ENCODE measurements around the gene LPCAT2.
A peak's percentile ranks its signal among the peaks of the same experiment; 100 is the strongest.

Gene LPCAT2, protein sequence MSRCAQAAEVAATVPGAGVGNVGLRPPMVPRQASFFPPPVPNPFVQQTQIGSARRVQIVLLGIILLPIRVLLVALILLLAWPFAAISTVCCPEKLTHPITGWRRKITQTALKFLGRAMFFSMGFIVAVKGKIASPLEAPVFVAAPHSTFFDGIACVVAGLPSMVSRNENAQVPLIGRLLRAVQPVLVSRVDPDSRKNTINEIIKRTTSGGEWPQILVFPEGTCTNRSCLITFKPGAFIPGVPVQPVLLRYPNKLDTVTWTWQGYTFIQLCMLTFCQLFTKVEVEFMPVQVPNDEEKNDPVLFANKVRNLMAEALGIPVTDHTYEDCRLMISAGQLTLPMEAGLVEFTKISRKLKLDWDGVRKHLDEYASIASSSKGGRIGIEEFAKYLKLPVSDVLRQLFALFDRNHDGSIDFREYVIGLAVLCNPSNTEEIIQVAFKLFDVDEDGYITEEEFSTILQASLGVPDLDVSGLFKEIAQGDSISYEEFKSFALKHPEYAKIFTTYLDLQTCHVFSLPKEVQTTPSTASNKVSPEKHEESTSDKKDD

GRCh38 chr16:55508941-55509931 is at the start of gene LPCAT2:
LPCAT2 (plus strand) TSS chr16:55509072; CDS start chr16:55509182, 110 bp downstream.
- DNase-seq: no peak

DNA sequence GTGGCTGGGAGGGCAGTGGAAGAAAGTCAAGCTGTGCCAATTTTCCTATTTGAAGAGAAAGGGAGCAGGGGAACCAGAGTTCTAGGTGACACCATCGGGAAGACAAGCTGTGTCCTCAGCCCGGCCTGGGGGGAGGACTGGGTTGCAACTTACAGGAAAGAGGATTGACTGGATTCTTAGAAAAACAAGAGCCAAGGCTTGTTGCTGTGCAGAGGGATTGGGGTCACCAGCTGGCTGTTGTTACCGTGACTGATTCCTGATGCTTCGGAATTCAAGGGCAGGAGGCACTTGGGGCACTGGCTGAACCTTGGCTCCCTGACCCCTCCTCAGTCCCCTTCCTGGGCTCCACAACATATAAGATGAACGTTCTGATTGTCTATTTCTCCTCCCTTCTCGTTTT is 46.6 kb upstream of the LPCAT2 start:
- no peak for DNase-seq

GRCh38 chr16:55464375-55464774 is 44.5 kb upstream of the LPCAT2 start:
- DNase-seq: no peak

DNA sequence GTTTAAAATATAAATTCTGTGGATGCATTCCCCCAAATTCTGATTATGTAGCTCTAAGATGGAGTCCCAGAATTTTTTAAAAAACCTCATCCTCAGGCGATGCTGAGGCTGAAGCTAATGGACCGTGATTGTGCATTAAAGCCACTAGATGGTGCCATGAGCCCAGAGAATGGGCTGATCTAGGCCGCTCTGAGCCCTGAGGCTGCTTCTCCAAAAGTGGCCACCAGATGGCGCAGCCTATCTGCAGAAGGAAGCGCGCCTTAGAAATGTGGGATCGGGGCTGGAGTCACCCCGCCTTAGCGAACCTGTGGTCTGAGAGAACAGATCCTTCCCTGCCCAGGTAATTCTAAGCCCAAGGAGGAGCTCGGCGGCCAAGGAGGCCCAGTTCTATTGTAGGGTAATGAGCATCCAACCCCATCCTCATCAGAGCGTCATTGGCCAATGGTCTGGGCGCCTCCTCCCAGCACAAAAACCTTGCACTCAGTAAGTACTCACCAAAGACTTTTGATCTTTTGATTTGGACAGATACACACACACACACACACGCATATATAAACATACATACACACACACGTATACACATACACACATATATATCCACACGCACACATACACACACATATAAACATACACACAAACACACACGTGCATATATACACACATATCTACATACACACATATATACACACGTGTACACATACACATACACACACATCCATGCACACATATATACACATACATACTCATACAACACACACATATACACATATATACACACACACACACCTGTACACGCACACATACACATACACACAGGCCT is 43.6 kb upstream of the LPCAT2 start:
- peak; percentile 84 for DNase-seq

DNA sequence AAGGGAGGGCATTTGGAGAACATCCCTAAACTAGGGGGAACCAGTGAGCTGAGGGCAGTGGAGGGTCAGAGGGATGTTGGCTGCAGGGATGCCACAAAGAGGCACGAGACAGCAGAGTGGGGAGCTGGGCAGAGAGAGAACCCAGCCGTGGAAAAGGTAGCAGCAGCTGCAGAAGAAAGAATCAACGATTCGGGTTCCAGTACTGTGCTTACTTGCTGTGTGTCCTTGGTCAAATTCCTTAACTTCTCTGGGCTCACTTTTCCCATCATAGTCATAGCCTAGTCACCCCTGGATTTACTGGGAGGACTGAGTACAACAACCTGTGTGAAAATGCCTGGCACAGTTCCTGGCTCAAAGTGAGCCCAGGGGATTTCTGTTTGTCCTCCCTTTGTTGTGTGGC is 42.7 kb upstream of the LPCAT2 start:
- DNase-seq: no peak

DNA sequence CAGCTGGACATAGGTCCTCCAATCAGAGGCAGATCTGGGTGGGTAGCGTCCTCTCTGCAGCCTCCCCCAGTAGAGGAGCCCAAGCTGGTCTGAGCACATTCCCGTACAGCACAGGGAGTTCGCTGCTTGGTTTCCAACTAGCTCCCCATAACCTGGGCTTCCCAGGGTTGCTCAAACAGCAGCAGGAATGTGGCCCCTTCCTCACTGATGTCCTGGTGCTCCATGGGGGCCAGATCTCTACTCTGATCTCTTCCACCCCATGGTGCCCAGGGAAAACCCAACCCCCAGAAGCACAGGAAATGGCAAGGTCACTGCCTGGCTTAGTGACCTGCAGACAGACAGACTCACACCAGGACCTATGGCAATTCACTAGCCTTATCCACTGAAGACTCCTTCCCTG is 41.0 kb upstream of the LPCAT2 start:
- DNase-seq: no peak

DNA sequence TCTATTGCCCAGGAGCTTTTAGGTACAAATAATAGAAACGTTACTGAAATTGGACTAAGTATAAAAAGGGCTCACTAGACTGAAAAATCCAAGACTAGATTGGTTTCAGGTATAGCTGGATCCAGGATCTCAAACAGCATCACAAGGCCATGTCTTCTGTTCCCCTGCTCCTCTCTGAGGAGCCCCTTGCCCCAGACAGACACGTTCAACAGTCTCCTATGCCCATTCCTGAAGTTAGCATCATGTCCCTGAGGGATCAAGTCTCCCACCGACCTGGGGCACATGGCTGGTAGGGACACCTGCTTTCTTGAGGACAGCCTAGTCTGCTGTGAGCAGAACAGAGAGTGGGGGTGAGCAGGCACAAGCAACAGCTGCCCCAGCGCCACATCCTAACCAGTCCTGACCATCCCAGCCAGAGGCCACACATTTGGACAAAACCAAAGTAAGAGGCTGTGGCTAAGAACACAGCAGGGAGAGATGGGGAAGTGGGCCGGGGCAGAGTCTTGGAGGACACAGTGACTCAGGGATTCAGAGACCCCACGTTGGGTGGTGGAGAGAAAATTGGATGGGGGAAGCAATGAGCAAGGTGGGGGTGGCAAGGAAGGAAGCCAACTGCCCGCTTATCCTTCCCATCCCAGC is 40.4 kb upstream of the LPCAT2 start:
- DNase-seq: no peak

GRCh38 chr16:55469821-55470532 is 38.9 kb upstream of the LPCAT2 start:
- no peak for DNase-seq

- no peak for DNase-seq
Measured at GRCh38 chr16:55470533-55471371, 38.1 kb upstream of the LPCAT2 start.

GRCh38 chr16:55471448-55472097 is 37.3 kb upstream of the LPCAT2 start:
- DNase-seq: no peak

DNA sequence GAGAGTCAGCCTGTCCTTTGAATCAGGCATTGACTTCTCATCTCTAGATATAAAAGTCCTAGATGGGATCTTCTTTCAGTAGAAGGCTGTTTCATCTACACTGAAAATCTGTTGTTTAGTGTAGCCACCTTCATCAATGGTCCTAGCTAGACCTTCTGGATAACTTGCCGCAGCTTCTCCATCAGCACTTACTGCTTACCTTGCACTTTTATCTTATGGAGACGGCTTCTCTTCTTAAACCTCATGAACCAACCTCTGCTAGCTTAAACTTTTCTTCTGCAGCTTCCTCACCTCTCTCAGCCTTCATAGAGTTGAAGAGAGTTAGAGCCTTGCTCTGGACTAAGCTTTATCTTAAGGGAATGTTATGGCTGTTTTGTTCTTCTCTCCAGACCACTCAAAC is 35.3 kb upstream of the LPCAT2 start:
- DNase-seq: no peak

- no peak for DNase-seq
Measured at GRCh38 chr16:55474821-55475220, 34.1 kb upstream of the LPCAT2 start.

GRCh38 chr16:55475919-55476318 is 33.0 kb upstream of the LPCAT2 start:
- DNase-seq: no peak

GRCh38 chr16:55476625-55477533 is 32.0 kb upstream of the LPCAT2 start:
- DNase-seq: no peak

DNA sequence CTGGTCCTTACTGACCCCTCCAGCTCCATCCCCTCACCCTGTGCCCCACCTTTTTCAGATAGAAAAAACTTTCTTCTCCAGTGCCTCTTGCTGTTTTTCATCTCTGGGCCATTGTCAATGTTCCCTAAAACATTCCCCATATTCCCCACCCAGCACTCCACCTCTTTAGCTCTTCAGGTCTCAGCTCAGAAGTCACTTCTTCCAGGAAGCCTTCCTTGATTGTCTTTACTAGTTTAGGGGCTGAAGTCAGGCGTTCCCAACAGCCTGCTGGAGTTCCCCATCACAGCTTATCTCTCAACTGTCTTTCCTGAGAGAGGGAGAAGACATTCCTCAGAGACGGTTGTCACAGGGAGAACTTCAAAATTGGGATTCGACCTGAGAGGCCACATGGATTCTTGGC is 31.1 kb upstream of the LPCAT2 start:
- DNase-seq: no peak

- no peak for DNase-seq
Measured at GRCh38 chr16:55478827-55479429, 29.9 kb upstream of the LPCAT2 start, which contains the start of gene MMP2. MMP2 (plus strand) TSS chr16:55479198; CDS start chr16:55479480, 282 bp downstream.

DNA sequence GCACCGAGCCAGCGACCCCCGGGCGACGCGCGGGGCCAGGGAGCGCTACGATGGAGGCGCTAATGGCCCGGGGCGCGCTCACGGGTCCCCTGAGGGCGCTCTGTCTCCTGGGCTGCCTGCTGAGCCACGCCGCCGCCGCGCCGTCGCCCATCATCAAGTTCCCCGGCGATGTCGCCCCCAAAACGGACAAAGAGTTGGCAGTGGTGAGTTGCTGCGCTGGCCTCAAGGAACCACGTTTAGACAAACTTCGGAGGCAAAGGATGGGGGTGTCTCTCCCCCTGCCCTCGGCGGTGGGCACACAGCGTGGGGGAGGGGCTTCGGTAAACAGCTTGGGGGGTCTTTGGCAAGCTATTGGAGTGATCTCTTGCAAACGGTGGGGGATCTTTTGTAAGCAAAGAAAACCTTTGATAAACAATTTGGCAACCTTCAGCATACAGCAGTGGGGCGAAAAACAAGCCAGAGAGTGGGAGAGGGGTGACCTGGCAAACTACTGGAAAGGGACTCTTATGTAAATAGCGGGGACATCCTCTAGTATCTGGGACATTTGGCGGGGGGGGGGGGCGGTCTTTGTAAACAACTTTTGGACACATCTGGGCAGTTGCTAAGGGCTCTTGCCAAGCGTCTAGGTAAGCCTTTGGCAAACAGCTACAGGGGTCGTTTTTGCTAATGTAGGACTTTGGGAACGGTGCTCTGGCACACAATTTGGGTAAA is 29.3 kb upstream of the LPCAT2 start:
- DNase-seq: no peak

Data from activated T-cell treated with anti-CD3 and anti-CD28 coated beads, Interleukin-2, amount 50 U/mL, for 1 hour (primary cell).